HG03066 (cell line): ENCODE data around the gene PITPNM2.
"Not testable (repeated sequence)": the region's sequence is repeated elsewhere in the genome, so short reads cannot be mapped to it uniquely, and the experiment has no call there.

ENCODE experiments used
- ATAC-seq: cut with Tn5 transposase; IDR thresholded peaks from one replicate; pipeline ENCODE4 v1.9.1; 2021; ENCODE audit warnings: low read depth; ENCODE audit not compliant: unreplicated experiment

The PITPNM2 gene

GRCh38 chr12:123121670-123122069 is 29.2 kb downstream of the PITPNM2 start:
- ATAC-seq, result no peak

- ATAC-seq, result no peak
Observed at GRCh38 chr12:123120452-123121166, 30.3 kb downstream of the PITPNM2 start.

- ATAC-seq, result peak; percentile 81
Observed at GRCh38 chr12:123119808-123120207, 31.1 kb downstream of the PITPNM2 start.

GRCh38 chr12:123118497-123118896 is 32.4 kb downstream of the PITPNM2 start:
- ATAC-seq, result no peak

- no peak for ATAC-seq
Observed at GRCh38 chr12:123115409-123116121, 35.3 kb downstream of the PITPNM2 start.

- ATAC-seq, result no peak
Observed at GRCh38 chr12:123114304-123115083, 36.4 kb downstream of the PITPNM2 start.

GRCh38 chr12:123113026-123113425 is 37.9 kb downstream of the PITPNM2 start:
- ATAC-seq, result no peak

- ATAC-seq, result no peak
Observed at GRCh38 chr12:123111498-123112165, 39.3 kb downstream of the PITPNM2 start.

GRCh38 chr12:123109319-123109772 is 41.5 kb downstream of the PITPNM2 start:
- no peak for ATAC-seq

- no peak for ATAC-seq
Observed at GRCh38 chr12:123108682-123109066, 42.2 kb downstream of the PITPNM2 start.

- ATAC-seq, result no peak
Observed at GRCh38 chr12:123107926-123108681, 42.8 kb downstream of the PITPNM2 start.

- ATAC-seq, result no peak
Observed at GRCh38 chr12:123106640-123107359, 44.1 kb downstream of the PITPNM2 start.

GRCh38 chr12:123105211-123105826 is 45.6 kb downstream of the PITPNM2 start:
- no peak for ATAC-seq

GRCh38 chr12:123104809-123105208 is 46.1 kb downstream of the PITPNM2 start:
- ATAC-seq, result no peak

- ATAC-seq, result not testable (repeated sequence)
Observed at GRCh38 chr12:123104094-123104493, 46.8 kb downstream of the PITPNM2 start.

- ATAC-seq, result no peak
Observed at GRCh38 chr12:123102781-123103503, 47.9 kb downstream of the PITPNM2 start.

- ATAC-seq, result no peak
Observed at GRCh38 chr12:123102366-123102765, 48.5 kb downstream of the PITPNM2 start.

- no peak for ATAC-seq
Observed at GRCh38 chr12:123101526-123101925, 49.4 kb downstream of the PITPNM2 start.
